NOMO-1 (cell line): ENCODE results near the gene SYT17.
A peak's percentile ranks its signal among the peaks of the same experiment; 100 is the strongest.

Experiments
- DNase-seq, 2 experiments: peaks; one replicate each; lab custom pipeline; 2025; ENCODE audit not compliant: unreplicated experiment in 2 of 2; lab: John Stamatoyannopoulos, UW

The SYT17 gene

DNA sequence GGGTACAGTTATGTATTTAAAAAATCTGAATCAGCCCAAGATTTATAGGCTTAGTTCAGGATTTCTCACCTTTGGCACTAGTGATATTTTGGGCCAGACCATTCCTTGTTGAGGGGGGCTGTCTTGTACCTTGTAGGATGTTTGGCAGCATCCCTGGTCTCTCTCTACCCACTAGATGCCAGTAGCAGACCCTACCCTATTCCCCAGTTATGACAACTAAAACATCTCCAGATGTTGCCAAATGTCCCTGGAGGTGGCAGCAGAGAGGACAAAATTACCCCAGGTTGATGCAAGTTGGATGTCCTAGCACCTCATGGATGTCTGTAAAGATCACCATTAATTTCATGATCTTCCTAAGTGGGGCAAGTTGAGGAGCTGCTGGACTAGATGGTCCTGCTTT lies 45.8 kb downstream of the SYT17 start:
- DNase-seq: no peak

DNA sequence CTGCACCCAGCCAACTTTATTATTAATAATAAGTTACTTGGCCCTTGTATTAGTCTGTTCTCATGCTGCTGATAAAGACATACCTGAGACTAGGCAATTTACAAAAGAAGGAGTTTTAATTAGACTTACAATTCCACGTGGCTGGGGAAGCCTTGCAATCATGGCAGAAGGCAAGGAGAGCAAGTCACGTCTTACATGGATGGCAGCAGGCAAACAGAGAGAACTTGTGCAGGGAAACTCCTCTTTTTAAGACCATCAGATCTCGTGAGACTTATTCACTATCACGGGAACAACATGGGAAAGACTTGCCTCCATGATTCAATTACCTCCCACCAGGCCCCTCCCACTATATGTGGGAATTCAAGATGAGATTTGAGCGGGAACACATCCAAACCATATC lies 47.7 kb downstream of the SYT17 start:
- DNase-seq: no peak

DNA sequence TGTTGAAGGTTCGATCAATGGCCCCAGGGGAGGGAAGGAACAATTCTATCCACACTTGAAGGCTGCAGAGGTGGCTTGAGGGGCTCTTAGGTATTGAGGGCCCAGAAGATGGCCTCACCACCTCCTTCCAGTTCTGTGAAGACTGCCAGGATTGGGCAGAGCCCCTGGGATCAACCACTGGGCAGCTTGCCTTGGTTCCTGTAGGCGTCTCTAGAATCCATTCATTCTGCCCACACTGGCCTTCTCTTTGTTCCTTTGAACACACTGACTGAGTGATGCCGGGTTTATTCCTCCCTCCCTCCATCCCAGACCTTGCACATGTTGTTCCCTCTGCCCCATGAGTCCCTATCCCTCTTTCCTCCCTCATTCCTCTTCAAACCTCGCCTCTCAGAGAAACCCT lies 50.5 kb downstream of the SYT17 start:
- no peak for DNase-seq

DNA sequence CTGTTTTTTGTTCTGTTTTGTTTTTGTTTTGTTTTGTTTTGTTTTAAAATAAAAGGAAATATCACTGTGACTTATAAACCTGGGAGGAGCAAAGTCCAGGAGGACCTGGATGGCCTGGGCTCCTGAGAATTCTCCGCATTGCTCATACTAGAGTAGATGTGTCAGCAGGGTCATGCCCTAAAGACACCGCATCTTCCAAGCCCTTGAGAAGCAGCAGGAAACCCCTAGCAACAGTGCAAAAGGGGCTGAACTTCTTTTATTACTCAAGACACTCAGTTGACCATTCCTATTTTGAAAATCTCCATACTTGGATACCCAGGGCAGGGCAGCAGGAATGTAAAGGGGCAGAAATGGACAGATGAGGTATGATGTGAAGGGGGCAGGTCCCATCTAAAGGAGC lies 51.8 kb downstream of the SYT17 start:
- DNase-seq: no peak

DNA sequence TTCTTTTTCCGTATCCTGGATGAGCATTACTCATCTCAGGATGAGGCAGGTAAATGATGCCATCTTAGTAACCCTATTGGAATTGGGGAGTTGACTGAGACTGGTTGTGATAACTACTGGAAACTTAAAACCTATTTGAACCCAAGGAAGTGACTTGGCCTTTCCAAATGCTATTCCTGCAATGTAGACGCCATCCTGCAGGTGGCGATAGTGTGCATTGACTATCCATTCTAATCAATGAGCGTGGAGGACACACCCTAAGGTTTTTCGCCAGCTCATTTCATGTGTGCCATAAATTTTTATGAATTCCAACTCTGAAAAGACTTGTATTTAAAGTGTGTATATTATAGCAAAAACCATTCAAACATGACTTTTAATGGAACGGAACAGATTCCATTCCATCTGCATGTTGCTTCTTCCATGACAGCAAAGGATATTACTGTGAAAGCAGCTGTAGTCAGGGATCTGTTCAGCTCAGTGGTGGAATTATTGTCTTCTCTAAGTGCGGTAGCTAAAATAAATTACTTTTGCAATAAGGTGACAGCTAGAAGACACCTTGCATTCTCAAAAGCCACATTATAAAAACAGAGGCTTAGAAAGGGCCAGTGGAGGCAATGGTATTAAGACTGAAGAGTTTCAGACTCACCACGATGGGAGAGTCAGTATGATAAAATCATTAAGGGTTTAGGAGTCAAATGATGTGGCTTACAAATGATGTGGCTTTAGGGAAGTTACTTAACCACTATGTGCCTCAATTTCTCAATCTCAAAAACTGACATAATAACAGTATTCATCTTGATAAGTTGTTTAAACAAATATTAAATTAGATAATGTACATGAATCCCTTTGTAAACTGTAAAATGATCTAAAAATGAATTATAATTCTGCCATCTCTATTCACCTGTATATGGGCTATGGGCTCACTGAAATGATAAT lies 55.5 kb downstream of the SYT17 start:
- peak in 1 of 2 experiments; percentile 63 for DNase-seq

DNA sequence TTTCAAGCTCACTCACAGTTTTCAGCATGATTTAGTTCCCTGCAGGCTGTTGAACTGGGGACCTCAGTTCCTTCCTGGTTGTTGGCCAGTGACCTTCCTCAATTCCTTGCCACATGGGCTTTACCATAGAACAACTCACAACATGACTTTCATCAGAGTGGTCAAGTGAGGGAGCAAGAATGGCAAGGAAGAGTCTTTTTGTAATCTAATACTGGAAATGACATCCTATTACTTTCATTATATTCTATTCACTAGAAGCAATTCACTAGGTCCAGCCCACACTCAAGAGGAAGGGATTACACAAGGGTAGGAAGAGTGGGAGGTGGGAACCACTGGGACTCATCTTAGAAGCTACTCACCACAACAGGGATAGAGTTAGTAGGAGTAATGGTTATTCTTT lies 57.6 kb downstream of the SYT17 start:
- no peak for DNase-seq

DNA sequence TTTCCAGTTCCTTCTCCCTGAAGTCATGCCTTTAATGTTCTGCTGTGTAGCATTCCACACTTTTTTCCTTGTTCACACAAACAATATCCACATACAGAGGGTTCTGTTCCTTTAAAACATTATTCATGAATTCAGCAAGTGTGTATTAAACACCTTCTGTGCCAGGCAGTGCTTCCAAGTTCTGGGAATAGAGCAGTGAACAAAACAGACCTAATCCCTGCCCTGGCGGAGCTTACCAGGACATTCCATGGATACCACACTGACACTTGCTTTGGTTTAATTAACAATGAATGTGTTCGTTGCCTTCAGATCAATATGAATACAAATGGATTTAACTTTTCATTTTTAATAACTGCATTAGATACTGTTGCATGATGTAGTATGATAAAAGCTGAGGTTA lies 59.6 kb downstream of the SYT17 start:
- no peak for DNase-seq

DNA sequence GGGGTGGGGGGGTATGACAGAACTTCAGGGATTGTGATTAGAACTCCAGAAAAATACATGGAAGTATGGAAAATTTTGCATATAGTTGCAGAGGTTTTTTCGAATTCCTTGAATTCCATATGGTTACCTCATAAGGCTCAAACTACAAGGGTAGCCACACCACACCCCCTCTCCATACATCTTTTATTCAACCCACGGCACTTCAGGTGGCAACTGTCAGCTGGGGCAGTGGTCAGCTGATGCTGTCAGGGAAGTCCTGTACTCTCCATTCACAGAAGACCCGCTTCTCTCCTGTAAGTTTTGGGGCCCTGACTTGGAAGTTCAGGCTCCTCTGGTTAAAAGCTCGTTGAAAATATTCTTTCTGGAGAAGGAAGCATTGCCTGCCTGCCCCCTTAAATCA lies 60.0 kb downstream of the SYT17 start:
- DNase-seq: no peak

DNA sequence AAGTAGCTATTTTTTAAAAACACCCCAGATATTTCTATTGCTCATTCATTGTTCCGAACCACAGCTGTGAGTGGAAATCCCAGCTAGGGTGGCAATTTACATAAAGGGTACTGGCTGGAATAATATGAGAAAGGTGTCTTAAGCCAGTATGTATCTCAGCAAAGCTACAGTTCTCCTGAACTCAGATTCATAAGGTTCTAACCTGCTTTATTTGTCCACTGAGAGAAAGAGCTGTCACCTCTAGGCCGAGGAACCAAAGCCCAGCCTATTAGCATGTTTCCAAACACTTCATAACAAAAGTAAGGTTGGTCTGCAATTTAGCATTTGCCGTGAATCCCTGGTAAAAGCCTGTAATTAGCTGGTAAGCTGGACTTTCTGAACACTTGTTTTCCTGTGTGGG lies 60.5 kb downstream of the SYT17 start:
- DNase-seq: no peak

DNA sequence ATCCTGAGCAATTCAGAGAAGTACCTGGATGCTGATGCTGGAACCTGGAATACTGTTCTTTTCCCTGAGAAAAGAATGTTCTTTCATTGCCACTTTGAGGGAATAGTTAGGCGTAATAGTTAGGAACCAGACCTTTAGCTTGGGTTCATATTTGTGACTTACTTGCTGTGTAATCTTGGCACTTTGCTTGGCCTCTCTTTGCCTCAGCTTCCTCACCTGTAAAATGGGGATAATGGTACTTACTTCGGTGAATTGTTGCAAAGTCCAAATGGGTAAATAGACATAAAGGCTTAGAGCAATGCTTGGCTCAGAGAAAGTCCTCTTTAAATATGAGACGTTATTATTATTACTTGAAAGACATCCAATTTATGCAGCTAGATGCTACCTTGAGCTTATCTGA lies 62.5 kb downstream of the SYT17 start:
- DNase-seq: no peak

DNA sequence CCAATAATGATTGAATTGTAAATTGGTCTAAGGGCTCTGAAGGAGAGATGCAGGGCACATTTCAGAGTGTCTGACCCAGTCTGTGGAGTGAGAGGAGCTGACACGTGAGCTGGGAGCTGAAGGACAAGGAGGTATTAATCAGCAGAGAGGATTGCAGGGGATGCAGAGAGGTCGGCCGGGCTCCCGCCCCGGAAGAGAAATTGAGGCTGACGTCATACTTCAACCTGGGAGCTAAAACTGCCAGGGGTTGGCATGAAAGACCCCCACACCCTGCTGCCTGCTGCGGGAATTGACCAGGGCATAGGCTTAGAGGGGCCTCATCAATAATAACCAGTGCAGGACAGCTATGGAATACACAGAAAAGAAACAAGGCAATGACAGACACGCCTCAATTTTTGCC lies 63.8 kb downstream of the SYT17 start:
- DNase-seq: no peak

DNA sequence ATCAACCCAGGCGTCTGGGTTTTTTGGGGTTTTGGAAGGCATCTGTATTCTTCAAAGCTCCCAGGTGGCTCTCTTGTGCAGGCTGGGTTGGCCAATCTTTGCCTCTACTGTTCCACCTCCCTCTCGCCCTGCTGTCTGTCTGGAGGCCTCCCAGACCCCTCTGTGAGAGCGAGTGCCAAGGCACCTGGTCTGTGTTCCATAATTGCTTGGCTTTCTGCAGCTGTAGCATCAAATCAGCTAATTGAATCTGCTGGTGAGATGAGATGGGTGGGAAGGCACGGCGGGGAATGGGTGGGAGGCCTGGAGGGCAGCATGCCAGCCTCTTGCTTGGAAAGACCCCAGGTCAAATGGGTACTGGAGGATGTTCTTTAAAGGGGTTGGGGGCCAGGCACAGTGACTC lies 64.9 kb downstream of the SYT17 start:
- no peak for DNase-seq

DNA sequence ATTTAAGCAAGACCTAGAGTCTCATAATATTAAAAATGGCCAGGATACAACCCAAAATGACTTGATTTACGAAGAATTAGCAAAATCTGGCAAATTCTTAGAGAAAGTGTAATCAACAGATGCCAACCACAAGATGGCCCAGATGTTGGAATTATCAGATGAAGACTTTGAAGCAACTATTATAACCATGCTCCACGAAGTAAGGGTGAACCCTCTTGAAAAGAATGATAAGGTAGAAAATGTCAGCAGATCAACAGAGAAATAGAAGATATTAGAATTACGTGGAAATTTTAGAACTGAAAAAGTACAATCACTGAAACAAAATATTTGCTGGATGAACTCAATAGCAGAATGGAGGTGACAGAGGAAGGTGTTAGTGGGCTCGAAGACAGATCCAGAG lies 67.4 kb downstream of the SYT17 start:
- no peak for DNase-seq

DNA sequence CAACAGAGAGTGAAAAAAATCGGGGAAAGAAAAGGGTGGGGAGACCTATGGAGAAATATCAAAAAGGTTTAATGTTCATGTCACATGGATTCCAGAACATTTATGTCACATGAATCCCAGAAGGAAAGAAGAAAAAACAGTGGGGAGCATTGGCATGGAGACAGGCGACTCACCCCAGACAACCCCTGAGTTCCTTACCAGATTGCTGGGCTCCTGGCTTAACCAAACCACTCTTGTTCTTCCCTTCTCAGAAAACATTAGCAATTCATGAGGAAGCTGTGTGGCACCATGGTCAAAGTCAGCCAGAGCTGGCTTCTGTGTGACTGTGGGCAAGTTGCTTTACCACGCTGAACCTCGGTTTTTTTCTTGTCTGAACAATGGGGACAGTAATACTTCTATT lies 67.8 kb downstream of the SYT17 start:
- DNase-seq: no peak

DNA sequence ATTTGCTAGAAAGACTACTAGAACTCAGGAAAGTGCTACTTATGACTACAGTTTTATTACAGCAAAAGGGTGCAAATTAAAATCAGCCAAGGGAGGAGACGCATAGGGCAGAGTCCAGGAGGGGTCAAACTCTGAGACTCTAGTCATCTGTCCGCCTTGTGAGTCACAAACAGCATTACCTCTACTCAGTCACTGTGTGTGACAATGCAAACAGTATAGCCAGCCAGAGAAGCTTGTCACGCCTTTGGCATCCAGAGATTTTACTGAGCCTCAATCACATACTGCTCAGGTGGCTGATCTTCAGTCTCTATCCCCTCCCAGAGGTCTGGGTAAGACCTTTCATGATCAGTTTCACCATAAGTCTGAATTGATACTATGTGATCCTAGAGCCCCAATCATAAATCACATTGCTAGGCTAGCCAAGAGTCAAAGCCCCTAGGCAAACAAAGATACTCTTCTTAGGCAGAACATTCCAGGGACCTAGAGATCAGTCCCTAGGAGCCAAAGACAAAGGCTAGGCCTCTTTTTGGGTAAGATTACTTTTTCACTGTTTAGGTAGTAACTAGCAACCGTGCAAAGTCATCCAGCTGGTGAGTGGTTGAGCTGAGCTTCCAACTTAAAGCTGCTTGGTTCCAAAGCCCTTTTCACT lies 68.6 kb downstream of the SYT17 start:
- no peak for DNase-seq

DNA sequence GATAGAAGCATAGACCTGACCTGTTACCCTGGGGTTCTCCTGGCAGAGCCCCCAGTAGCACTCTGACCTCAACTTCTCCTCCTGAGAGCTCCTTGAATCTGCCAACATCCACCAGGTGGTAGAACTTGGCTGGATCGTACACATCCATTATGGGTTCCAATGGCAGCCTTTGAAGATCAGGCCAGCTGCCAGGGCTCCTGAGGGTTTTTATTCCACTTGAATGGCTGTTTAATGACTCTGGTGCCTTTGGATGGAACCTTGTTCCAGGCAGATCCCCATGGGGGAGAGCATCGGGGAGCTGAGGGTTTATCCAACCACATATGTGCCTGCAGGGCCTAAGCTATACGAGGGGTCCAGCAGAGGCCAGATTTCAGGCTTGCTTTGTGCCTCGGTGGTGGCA lies 70.4 kb downstream of the SYT17 start:
- no peak for DNase-seq

DNA sequence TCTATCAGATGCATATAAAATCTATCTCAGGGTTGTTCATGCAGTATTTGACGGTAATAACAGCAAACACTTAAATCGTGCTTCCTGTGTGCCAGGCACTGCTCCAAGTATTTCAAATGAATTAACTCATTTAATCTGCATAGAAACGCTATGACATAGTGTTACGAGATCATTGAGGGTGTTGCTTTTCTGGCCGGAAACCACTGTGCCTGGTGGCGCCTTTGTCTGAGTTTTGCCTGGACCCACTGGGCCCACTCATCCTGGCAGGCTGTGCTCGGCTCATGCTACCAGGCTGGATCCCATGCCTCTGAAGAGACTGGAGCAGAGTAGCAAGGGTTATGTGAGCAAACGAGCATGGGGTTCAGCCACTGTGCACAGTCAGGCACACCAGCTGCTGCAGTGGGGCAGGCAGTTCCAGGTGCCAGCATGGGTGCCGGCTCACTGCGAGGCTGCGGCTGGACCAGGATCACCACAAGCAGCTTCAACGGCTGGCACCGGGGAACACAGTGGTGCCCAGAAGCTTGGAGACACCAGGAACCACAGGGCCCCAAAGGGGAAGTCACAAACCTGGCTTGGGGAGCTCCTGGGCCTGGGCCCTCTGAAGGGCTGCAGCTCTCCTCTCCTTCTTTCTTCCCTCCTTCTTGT lies 71.6 kb downstream of the SYT17 start:
- DNase-seq: no peak

DNA sequence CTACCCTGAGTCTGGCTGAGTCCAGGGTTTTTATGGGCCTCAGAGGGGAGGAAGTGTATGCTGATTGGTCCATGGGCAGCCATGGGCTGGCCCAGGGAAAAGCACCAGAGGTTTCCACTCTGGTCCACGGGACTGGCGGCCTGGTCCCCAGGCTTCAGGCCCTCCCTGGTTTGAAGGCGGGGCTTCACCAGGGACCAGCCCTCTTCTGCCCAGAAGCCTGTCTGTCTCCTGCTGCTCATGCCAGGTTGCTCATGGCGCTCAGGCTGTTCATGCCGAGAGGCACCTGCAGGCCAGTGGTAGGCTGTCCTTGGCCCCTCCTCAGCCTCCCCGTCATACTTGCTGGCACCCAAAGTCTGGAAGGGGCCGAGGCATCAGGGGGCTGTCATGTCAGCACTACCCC lies 72.5 kb downstream of the SYT17 start:
- DNase-seq: no peak

DNA sequence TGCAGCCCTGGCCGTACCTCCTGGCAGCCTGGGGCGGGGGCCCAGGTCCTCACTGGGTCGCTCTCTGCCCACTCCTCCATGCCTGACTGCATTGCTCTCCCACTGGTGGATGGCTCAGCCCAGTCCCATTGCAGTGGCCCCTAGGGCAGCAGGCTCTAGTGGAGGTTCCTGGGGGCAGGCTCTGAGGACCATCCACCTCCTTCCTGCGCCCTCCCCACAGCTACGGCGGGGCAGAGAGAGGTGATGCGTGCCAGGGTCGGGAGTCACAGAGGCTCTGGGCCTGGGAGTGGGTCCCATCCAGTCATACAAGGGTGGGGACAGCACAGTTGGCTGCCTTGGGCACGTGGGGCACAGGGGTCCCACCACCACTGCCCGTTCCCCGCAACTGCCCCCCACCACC lies 73.5 kb downstream of the SYT17 start:
- no peak for DNase-seq

DNA sequence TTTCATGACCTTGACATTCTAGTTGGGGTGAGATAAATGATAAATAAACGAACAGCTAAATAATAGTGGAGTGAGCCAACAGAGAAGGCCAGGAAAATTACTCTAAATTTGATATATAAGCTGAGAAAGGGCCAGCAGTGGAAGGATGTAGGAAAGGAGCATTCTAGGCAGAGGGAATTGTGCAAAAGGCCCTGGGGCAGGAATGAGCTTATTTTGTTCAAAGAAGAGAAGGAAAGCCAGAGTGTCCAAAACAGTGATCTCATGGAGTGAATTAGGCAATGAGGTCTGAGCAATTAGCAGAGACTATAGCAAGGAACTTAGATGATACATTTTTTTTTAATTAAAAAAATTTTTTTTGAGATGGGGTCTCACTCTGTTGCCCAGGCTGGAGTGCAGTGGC lies 74.1 kb downstream of the SYT17 start:
- no peak for DNase-seq

DNA sequence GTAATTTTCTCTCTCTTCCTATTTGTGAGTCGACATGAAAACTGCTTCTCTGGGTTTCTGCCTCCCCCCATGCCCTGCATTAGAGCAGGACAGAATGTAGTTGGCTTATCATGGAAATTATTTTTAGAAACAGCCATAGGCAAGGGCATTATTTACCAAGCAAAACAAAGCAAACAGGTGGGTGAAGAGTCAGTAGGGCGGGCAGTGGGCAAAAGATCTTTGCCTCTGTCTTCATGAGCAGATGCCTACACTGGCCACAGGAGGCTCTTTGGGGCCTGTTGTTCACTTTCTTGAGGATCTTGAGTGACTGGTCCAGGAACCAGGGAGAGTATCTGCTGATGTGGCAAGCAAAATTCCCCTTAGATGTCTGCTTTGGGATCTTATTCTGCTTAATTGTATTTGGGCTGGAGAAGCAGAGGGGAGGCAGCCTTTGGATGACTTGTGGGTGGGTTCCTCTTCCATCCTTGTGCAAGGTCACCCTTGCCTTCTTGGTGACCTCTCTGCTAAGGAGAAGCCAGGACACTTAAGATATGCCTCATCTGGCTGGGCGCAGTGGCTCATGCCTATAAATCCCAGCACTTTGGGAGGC lies 75.0 kb downstream of the SYT17 start:
- DNase-seq: no peak
